HT1080 (cell line): ENCODE measurements around the gene CMKLR1. TPM values are rescaled to one million over a fixed set of nuclear protein-coding genes. Genes with fewer than 3 reads are reported as not detected.

Experiments used
- DNase-seq: peaks from one replicate; pipeline ENCODE4 v3.0.0-alpha.2; 2015; ENCODE audit warnings: low read depth
- total RNA-seq: library from RNA; depleted of rRNA; stranded (reverse); fragments of >200 nt; shearing (Covaris generic); gene quantifications from 2 replicates; pipeline ENCODE4 v1.2.3, GENCODE V29; 2014

The CMKLR1 gene
- total RNA-seq, 1 experiment from 2014 or later: 0.21 TPM

GRCh38 chr12:108337235-108338223, 1.6 kb downstream of the CMKLR1 start:
- peak; percentile 39 for DNase-seq

GRCh38 chr12:108335349-108336119, 3.6 kb downstream of the CMKLR1 start:
- DNase-seq: no peak

- peak; percentile 72 for DNase-seq
Measured at GRCh38 chr12:108333898-108334699, 5.0 kb downstream of the CMKLR1 start.

GRCh38 chr12:108332791-108333382, 6.2 kb downstream of the CMKLR1 start:
- peak; percentile 52 for DNase-seq

- DNase-seq: no peak
Measured at GRCh38 chr12:108328420-108328819, 10.7 kb downstream of the CMKLR1 start.

- no peak for DNase-seq
Measured at GRCh38 chr12:108327621-108328344, 11.3 kb downstream of the CMKLR1 start.

GRCh38 chr12:108326254-108326750, 12.8 kb downstream of the CMKLR1 start:
- no peak for DNase-seq

GRCh38 chr12:108325549-108325948, 13.6 kb downstream of the CMKLR1 start:
- DNase-seq: no peak

GRCh38 chr12:108325018-108325358, 14.1 kb downstream of the CMKLR1 start:
- DNase-seq: no peak

GRCh38 chr12:108324351-108325017, 14.6 kb downstream of the CMKLR1 start:
- no peak for DNase-seq

GRCh38 chr12:108323581-108323980, 15.5 kb downstream of the CMKLR1 start:
- no peak for DNase-seq

GRCh38 chr12:108322998-108323397, 16.1 kb downstream of the CMKLR1 start:
- no peak for DNase-seq

- DNase-seq: no peak
Measured at GRCh38 chr12:108321688-108322087, 17.4 kb downstream of the CMKLR1 start.

- DNase-seq: no peak
Measured at GRCh38 chr12:108320507-108321293, 18.4 kb downstream of the CMKLR1 start.

- no peak for DNase-seq
Measured at GRCh38 chr12:108319277-108320234, 19.6 kb downstream of the CMKLR1 start.

- DNase-seq: no peak
Measured at GRCh38 chr12:108318472-108319275, 20.4 kb downstream of the CMKLR1 start.
